Adrenal gland (tissue), 5 donors: ENCODE results near the gene CCDC120.

ENCODE experiments used
- CTCF ChIP-seq, 6 experiments: fragments of 450-650 bp in 4 of 6; fragments of 200-600 bp in 2 of 6; sonication (generic) in 1 of 6; IDR thresholded peaks; 1 replicate in 5 of 6; 2 replicates in 1 of 6; pipeline versions ENCODE4 v1.5.1 to v1.8.0; 2016 to 2021; ENCODE audit warnings: antibody characterized with exemption in 6 of 6, mild to moderate bottlenecking in 2 of 6, moderate library complexity in 1 of 6
- POLR2A ChIP-seq, 2 donors: fragments of 450-650 bp; IDR thresholded peaks; one replicate each; pipeline ENCODE4 v1.6.1; 2017; ENCODE audit warnings: antibody characterized with exemption in 2 of 2, mild to moderate bottlenecking in 2 of 2, moderate library complexity in 1 of 2
- donor health status: DM: no; HTN: no; CAD: no.

GRCh38 chrX:49096419-49096818, 37.6 kb downstream of the CCDC120 start:
- TF ChIP-seq POLR2A (IDR thresholded peaks at IDR 0.05) (no peak), CTCF (IDR thresholded peaks at IDR 0.05) (no peak)
